ENCODE results near the gene CDH4.
"Not testable (repeated sequence)": the region's sequence is repeated elsewhere in the genome, so short reads cannot be mapped to it uniquely, and the experiment has no call there.

The CDH4 gene

GRCh38 chr20:61256824-61257223, 4.8 kb downstream of the CDH4 start:
- no peaks in the 10 kb centered on the region for H3K36me3 ChIP-seq (ENCODE audit: control insufficient read depth, insufficient read depth, low read length)
- no peak overlapping the region for H3K27ac ChIP-seq (ENCODE audit: low read depth, low read length)
- no peak overlapping the region for H3K4me3 ChIP-seq (ENCODE audit: low read length)
- no peaks in the 10 kb centered on the region for H3K4me1 ChIP-seq (ENCODE audit: control insufficient read depth, insufficient read depth, low read length)
- no peak overlapping the region for H3K9ac ChIP-seq (ENCODE audit: low read length)
- H3K27me3 ChIP-seq (ENCODE audit: control insufficient read depth, insufficient read depth, low read length) = peaks cover 3% of the 10 kb centered on the region

GRCh38 chr20:61257611-61258010, 5.5 kb downstream of the CDH4 start:
- Histone ChIP-seq H3K27me3 (ENCODE audit: control insufficient read depth, insufficient read depth, low read length) (peaks cover 3% of the 10 kb centered on the region), H3K36me3 (ENCODE audit: control insufficient read depth, insufficient read depth, low read length) (no peaks in the 10 kb centered on the region), H3K4me1 (ENCODE audit: control insufficient read depth, insufficient read depth, low read length) (no peaks in the 10 kb centered on the region), H3K9ac (ENCODE audit: low read length) (no peak overlapping the region), H3K4me3 (ENCODE audit: low read length) (no peak overlapping the region), H3K27ac (ENCODE audit: low read depth, low read length) (no peak overlapping the region)

- no peak overlapping the region for H3K9ac ChIP-seq (ENCODE audit: low read length)
Measured at GRCh38 chr20:61259741-61260140, 7.7 kb downstream of the CDH4 start.

GRCh38 chr20:61260905-61261304, 8.8 kb downstream of the CDH4 start:
- no peak overlapping the region for H3K9ac ChIP-seq (ENCODE audit: low read length)
- no peak overlapping the region for H3K4me3 ChIP-seq (ENCODE audit: low read length)
- no peaks in the 10 kb centered on the region for H3K36me3 ChIP-seq (ENCODE audit: control insufficient read depth, insufficient read depth, low read length)
- peaks cover 4% of the 10 kb centered on the region for H3K27me3 ChIP-seq (ENCODE audit: control insufficient read depth, insufficient read depth, low read length)
- no peak overlapping the region for H3K27ac ChIP-seq (ENCODE audit: low read depth, low read length)
- H3K4me1 ChIP-seq (ENCODE audit: control insufficient read depth, insufficient read depth, low read length) = no peaks in the 10 kb centered on the region

More at GRCh38 chr20:61259741-61260140, 7.7 kb downstream of the CDH4 start:
- no peaks in the 10 kb centered on the region for H3K4me1 ChIP-seq (ENCODE audit: control insufficient read depth, insufficient read depth, low read length)
- peaks cover 4% of the 10 kb centered on the region for H3K27me3 ChIP-seq (ENCODE audit: control insufficient read depth, insufficient read depth, low read length)
- no peaks in the 10 kb centered on the region for H3K36me3 ChIP-seq (ENCODE audit: control insufficient read depth, insufficient read depth, low read length)
- H3K27ac ChIP-seq (ENCODE audit: low read depth, low read length) = no peak overlapping the region
- H3K4me3 ChIP-seq (ENCODE audit: low read length) = no peak overlapping the region

DNA sequence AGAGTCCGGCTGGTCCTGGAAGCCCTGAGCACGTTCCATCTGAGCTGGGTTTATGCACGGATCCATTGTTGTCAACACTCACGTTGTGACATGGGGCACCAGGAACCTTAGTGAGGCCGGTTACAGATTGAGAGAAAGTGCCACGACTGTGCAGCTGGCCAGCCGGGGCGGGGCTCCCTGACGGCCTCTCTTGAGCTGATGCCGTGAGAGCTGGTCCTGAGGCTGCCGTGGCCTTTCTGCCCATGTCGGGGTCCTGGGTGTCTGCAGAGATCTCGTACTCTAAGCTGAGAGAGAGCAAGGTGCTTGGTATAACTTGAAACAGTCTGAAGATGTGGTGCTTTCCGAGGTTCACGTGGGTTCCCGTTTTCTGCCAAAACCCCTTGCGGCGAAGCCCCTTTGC, 10.0 kb downstream of the CDH4 start:
- H3K27me3 ChIP-seq (ENCODE audit: control insufficient read depth, insufficient read depth, low read length) = peaks cover 4% of the 10 kb centered on the region
- H3K4me1 ChIP-seq (ENCODE audit: control insufficient read depth, insufficient read depth, low read length) = no peaks in the 10 kb centered on the region
- H3K27ac ChIP-seq (ENCODE audit: low read depth, low read length) = no peak overlapping the region
- no peaks in the 10 kb centered on the region for H3K36me3 ChIP-seq (ENCODE audit: control insufficient read depth, insufficient read depth, low read length)
- no peak overlapping the region for H3K4me3 ChIP-seq (ENCODE audit: low read length)
- H3K9ac ChIP-seq (ENCODE audit: low read length) = no peak overlapping the region

DNA sequence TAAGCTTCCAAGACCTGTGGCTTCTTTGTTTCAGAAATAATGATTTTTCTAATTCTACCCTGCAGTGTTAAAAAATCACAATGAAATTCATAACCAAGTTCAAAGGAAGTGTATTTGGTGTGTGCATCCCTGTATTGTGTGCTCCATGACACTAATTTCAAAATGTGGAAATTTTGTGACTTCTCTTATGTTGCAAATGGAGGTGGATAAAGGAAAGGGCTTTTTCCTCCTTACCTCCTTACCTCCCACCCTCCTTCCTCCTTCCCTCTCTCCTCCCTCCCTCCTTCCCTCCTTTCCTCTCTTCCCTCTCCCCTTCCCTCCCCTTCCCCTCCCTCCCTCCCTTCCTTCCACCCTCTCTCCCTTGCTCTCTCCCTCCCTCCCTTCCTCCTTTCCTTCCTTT, 10.5 kb downstream of the CDH4 start:
- Histone ChIP-seq H3K9ac (ENCODE audit: low read length) (no peak overlapping the region), H3K4me1 (ENCODE audit: control insufficient read depth, insufficient read depth, low read length) (no peaks in the 10 kb centered on the region), H3K27me3 (ENCODE audit: control insufficient read depth, insufficient read depth, low read length) (peaks cover 4% of the 10 kb centered on the region), H3K36me3 (ENCODE audit: control insufficient read depth, insufficient read depth, low read length) (no peaks in the 10 kb centered on the region), H3K4me3 (ENCODE audit: low read length) (no peak overlapping the region), H3K27ac (ENCODE audit: low read depth, low read length) (no peak overlapping the region)

DNA sequence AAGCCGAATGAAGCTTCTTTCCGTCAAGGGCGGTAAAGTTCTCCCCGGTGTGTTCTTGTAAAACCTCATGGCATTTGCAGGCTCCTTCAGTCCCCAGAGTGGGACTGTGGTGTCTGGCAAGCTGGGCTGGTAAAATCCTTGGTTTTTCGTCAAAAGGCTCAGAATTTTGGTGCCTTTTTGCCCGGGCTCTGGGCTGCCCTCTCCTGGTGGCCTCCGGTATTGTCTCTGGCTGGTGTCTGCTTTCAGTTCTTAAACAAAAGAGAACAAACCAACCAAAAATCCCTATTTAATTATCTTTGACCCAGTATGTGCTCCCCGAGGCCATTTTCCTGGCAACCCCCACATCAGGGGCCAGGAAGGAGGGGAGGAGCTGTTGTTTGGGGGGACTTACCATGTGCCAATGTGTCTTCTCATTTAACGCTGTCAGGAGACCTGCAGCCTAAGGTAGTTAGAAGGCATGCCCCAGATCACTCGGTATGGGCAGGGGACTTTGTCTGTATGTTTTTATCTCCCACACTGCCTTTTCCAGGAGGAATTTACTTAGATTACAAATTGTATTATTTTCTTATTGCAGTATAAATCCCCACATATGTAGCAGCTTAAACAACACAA, 11.1 kb downstream of the CDH4 start:
- H3K9ac ChIP-seq (ENCODE audit: low read length) = no peak overlapping the region
- H3K27me3 ChIP-seq (ENCODE audit: control insufficient read depth, insufficient read depth, low read length) = peaks cover 4% of the 10 kb centered on the region
- no peaks in the 10 kb centered on the region for H3K4me1 ChIP-seq (ENCODE audit: control insufficient read depth, insufficient read depth, low read length)
- H3K4me3 ChIP-seq (ENCODE audit: low read length) = no peak overlapping the region
- no peaks in the 10 kb centered on the region for H3K36me3 ChIP-seq (ENCODE audit: control insufficient read depth, insufficient read depth, low read length)
- H3K27ac ChIP-seq (ENCODE audit: low read depth, low read length) = no peak overlapping the region

GRCh38 chr20:61263938-61264337, 11.9 kb downstream of the CDH4 start:
- no peak overlapping the region for H3K27ac ChIP-seq (ENCODE audit: low read depth, low read length)
- no peaks in the 10 kb centered on the region for H3K4me1 ChIP-seq (ENCODE audit: control insufficient read depth, insufficient read depth, low read length)
- peaks cover 4% of the 10 kb centered on the region for H3K27me3 ChIP-seq (ENCODE audit: control insufficient read depth, insufficient read depth, low read length)
- H3K36me3 ChIP-seq (ENCODE audit: control insufficient read depth, insufficient read depth, low read length) = no peaks in the 10 kb centered on the region
- no peak overlapping the region for H3K4me3 ChIP-seq (ENCODE audit: low read length)
- no peak overlapping the region for H3K9ac ChIP-seq (ENCODE audit: low read length)

- peaks cover 4% of the 10 kb centered on the region for H3K27me3 ChIP-seq (ENCODE audit: control insufficient read depth, insufficient read depth, low read length)
- no peak overlapping the region for H3K9ac ChIP-seq (ENCODE audit: low read length)
- no peaks in the 10 kb centered on the region for H3K4me1 ChIP-seq (ENCODE audit: control insufficient read depth, insufficient read depth, low read length)
- no peak overlapping the region for H3K27ac ChIP-seq (ENCODE audit: low read depth, low read length)
- no peak overlapping the region for H3K4me3 ChIP-seq (ENCODE audit: low read length)
- H3K36me3 ChIP-seq (ENCODE audit: control insufficient read depth, insufficient read depth, low read length) = no peaks in the 10 kb centered on the region
Measured at GRCh38 chr20:61267241-61267640, 15.2 kb downstream of the CDH4 start.

DNA sequence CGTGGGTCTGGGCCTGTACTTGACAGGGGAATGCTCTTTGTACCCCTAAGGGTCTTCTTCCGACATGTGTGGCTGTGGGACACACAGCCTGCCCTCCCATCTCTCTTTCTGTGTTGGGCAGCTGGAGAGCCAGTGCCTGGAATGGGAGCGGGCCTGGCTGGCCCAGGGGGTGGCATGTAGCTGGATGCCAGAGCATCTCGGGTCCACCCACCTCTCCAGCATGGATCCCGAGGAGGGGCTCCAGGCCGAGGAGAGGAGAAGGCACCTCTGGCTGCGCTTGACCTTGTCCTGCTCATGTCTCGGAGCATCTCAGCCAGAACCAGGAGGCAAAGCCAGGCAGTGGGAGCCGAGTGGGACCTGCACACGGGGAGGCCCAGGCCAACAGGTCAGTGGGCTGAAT, 16.0 kb downstream of the CDH4 start:
- no peaks in the 10 kb centered on the region for H3K36me3 ChIP-seq (ENCODE audit: control insufficient read depth, insufficient read depth, low read length)
- H3K4me1 ChIP-seq (ENCODE audit: control insufficient read depth, insufficient read depth, low read length) = no peaks in the 10 kb centered on the region
- H3K27ac ChIP-seq (ENCODE audit: low read depth, low read length) = no peak overlapping the region
- no peak overlapping the region for H3K4me3 ChIP-seq (ENCODE audit: low read length)
- no peak overlapping the region for H3K9ac ChIP-seq (ENCODE audit: low read length)
- H3K27me3 ChIP-seq (ENCODE audit: control insufficient read depth, insufficient read depth, low read length) = peaks cover 4% of the 10 kb centered on the region

DNA sequence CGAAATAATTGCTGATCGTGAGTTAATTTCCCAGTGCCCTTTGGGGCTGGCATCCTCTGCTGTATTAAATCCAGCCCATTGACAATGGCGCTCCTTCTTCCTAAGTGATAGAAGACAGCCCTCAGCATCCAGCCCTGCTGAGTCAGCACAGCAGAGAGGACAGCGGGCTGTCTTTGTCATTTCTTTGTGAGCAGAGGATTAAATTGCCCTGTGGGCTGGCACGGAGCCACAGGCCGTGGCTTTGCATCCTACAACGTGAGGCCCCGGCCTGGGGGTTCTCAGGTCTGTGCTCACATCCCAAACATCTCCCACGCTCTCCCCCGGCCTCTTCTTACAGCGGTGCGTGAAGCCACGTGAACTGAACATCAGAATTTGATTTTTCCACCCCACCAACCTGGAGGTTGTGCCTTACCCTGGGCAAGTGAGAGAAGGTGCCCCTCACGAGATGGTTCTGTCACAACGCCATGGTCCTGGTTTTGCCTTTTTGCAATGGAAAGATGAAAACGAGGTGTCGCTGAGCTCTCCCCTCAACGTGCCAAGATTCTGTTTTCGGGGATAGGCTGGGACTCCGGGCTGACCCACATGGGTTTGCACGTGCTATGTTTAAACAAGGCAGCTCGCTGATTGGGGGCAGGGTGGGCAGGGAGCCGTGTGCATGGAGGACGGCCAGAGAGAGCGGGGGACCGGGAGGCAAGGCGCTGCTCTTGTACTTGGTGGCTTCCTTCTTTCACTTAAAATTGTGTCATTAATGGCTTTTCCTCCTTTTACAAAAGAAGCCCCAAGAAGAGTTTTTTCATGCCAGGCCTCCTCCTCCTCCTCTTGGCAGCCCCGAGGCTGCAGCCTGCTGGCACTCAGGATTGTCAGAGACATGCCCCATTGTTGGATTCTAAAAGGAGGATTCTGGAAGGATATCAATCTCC, 19.5 kb downstream of the CDH4 start:
- Histone ChIP-seq H3K27me3 (ENCODE audit: control insufficient read depth, insufficient read depth, low read length) (no peaks in the 10 kb centered on the region), H3K4me3 (ENCODE audit: low read length) (no peak overlapping the region), H3K4me1 (ENCODE audit: control insufficient read depth, insufficient read depth, low read length) (no peaks in the 10 kb centered on the region), H3K36me3 (ENCODE audit: control insufficient read depth, insufficient read depth, low read length) (no peaks in the 10 kb centered on the region), H3K27ac (ENCODE audit: low read depth, low read length) (no peak overlapping the region), H3K9ac (ENCODE audit: low read length) (no peak overlapping the region)

DNA sequence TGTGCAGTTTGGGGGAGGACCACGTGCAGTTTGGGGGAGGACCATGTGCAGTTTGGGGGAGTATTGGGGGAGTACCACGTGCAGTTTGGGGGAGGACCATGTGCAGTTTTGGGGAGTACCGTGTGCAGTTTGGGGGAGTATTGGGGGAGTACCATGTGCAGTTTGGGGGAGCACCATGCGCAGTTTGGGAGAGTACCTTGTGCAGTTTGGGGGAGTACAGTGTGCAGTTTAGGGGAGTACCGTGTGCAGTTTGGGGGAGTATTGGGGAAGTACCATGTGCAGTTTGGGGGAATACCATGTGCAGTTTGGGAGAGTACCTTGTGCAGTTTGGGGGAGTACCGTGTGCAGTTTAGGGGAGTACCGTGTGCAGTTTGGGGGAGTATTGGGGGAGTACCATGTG, 21.0 kb downstream of the CDH4 start:
- H3K9ac ChIP-seq (ENCODE audit: low read length); H3K4me3 ChIP-seq (ENCODE audit: low read length); H3K27ac ChIP-seq (ENCODE audit: low read depth, low read length); H3K36me3 ChIP-seq (ENCODE audit: control insufficient read depth, insufficient read depth, low read length); H3K4me1 ChIP-seq (ENCODE audit: control insufficient read depth, insufficient read depth, low read length); H3K27me3 ChIP-seq (ENCODE audit: control insufficient read depth, insufficient read depth, low read length): not testable (repeated sequence)

GRCh38 chr20:61273666-61274065, 21.6 kb downstream of the CDH4 start:
- H3K36me3 ChIP-seq (ENCODE audit: control insufficient read depth, insufficient read depth, low read length); H3K4me3 ChIP-seq (ENCODE audit: low read length); H3K27me3 ChIP-seq (ENCODE audit: control insufficient read depth, insufficient read depth, low read length); H3K9ac ChIP-seq (ENCODE audit: low read length); H3K4me1 ChIP-seq (ENCODE audit: control insufficient read depth, insufficient read depth, low read length); H3K27ac ChIP-seq (ENCODE audit: low read depth, low read length): not testable (repeated sequence)
